Gastrocnemius medialis (tissue), 4 donors: ENCODE measurements around the gene AKNA. TPM values are rescaled to one million over a fixed set of nuclear protein-coding genes. Genes with fewer than 3 reads are reported as not detected.

Source experiments
- ATAC-seq, 2 donors: fragments of 150-250 bp; one replicate each; pipeline ENCODE4 v1.9.1; 2016
- DNase-seq, 2 donors: peaks; one replicate each; pipeline ENCODE4 v3.0.0-alpha.2; 2019
- H3K27ac ChIP-seq, 4 donors: fragments of 200-600 bp; sonication (generic); 1 replicate in 1 of 4; 2 replicates in 3 of 4; pipeline ENCODE4 v1.5.1; 2016 to 2018; ENCODE audit warnings: mild to moderate bottlenecking in 2 of 4, moderate library complexity in 1 of 4
- H3K27me3 ChIP-seq, 3 donors: fragments of 200-600 bp; sonication (generic) in 2 of 3; 1 replicate in 1 of 3; 2 replicates in 2 of 3; pipeline versions ENCODE4 v1.5.1 to v1.6.0; 2016 to 2019; ENCODE audit warnings: mild to moderate bottlenecking in 1 of 3, moderate library complexity in 1 of 3
- H3K36me3 ChIP-seq, 2 donors: fragments of 200-600 bp; sonication (generic) in 1 of 2; one replicate each; pipeline ENCODE4 v1.5.1; 2017 to 2018
- H3K4me1 ChIP-seq, 2 donors: fragments of 200-600 bp; sonication (generic) in 1 of 2; one replicate each; pipeline ENCODE4 v1.5.1; 2016 to 2017; ENCODE audit warnings: mild to moderate bottlenecking in 2 of 2
- H3K4me3 ChIP-seq, 4 donors: fragments of 200-600 bp; sonication (generic) in 3 of 4; 1 replicate in 1 of 4; 2 replicates in 3 of 4; pipeline ENCODE4 v1.5.1; 2016 to 2019; ENCODE audit warnings: mild to moderate bottlenecking in 2 of 4
- H3K9me3 ChIP-seq, 3 donors: fragments of 200-600 bp; sonication (generic) in 2 of 3; 1 replicate in 1 of 3; 2 replicates in 2 of 3; pipeline ENCODE4 v1.5.1; 2016 to 2019
- CTCF ChIP-seq, 5 experiments: fragments of 450-650 bp in 3 of 5; fragments of 200-600 bp in 2 of 5; sonication (generic) in 2 of 5; IDR thresholded peaks in 4 of 5; conservative IDR thresholded peaks in 1 of 5; 1 replicate in 4 of 5; 2 replicates in 1 of 5; pipeline ENCODE4 v1.5.1; 2016 to 2019; ENCODE audit warnings: antibody characterized with exemption in 5 of 5, mild to moderate bottlenecking in 3 of 5, moderate library complexity in 3 of 5
- POLR2A ChIP-seq, 2 donors: fragments of 450-650 bp; IDR thresholded peaks; one replicate each; pipeline ENCODE4 v1.6.1; 2017; ENCODE audit warnings: antibody characterized with exemption in 2 of 2, mild to moderate bottlenecking in 2 of 2, moderate library complexity in 2 of 2
- in situ Hi-C, 4 donors: fragments of 200-750 bp; cut with MboI; loops; one replicate each; pipeline versions ENCODE4 v1.15.0 to v1.8.0; 2017; ENCODE audit warnings: low sequenced_read_pairs in 4 of 4
- intact Hi-C: fragments of 100-400 bp; cut with DNase I; formaldehyde crosslinking; loops from one replicate; pipeline ENCODE4 v1.15.1; 2023; ENCODE audit warnings: low total_unique reads
- total RNA-seq, 4 donors: library from RNA; depleted of rRNA; stranded (reverse); fragments of >200 nt; gene quantifications; one replicate each; pipeline versions ENCODE4 v1.1.0 to v1.2.3, GENCODE V29; 2016

AKNA gene
- total RNA-seq, 4 donors from 2014 or later: 2.8 to 5.7 (median 3.8) TPM

GRCh38 chr9:114303977-114304376 is 83.8 kb downstream of the AKNA start:
- no peaks in the 10 kb centered on the region for H3K9me3 ChIP-seq
- no peaks in the 10 kb centered on the region for H3K36me3 ChIP-seq
- ATAC-seq (no peak), DNase-seq (no peak)
- H3K27me3 ChIP-seq: no peaks in the 10 kb centered on the region
- H3K4me3 ChIP-seq: no peak overlapping the region
- H3K4me1 ChIP-seq: no peaks in the 10 kb centered on the region
- intact Hi-C loops (no loop called here), in situ Hi-C loops (no loop called here)
- no peak overlapping the region for H3K27ac ChIP-seq
- no peak for TF ChIP-seq CTCF (IDR thresholded peaks at IDR 0.05 in 4 of 5, conservative IDR thresholded peaks at IDR 0.05 in 1 of 5)
- no peak for TF ChIP-seq POLR2A (IDR thresholded peaks at IDR 0.05)

- Histone ChIP-seq H3K4me3 (no peak overlapping the region), H3K36me3 (no peaks in the 10 kb centered on the region), H3K4me1 (no peaks in the 10 kb centered on the region), H3K9me3 (no peaks in the 10 kb centered on the region), H3K27ac (no peak overlapping the region), H3K27me3 (no peaks in the 10 kb centered on the region)
- DNase-seq (no peak), ATAC-seq (no peak)
- in situ Hi-C loops: no loop called here
- intact Hi-C loops: no loop called here
- no peak for TF ChIP-seq CTCF (IDR thresholded peaks at IDR 0.05 in 4 of 5, conservative IDR thresholded peaks at IDR 0.05 in 1 of 5)
- no peak for TF ChIP-seq POLR2A (IDR thresholded peaks at IDR 0.05)
Measured at GRCh38 chr9:114303571-114303970, 84.2 kb downstream of the AKNA start.

GRCh38 chr9:114302727-114303126 is 85.1 kb downstream of the AKNA start:
- H3K36me3 ChIP-seq: no peaks in the 10 kb centered on the region
- in situ Hi-C loops: no loop called here

GRCh38 chr9:114301798-114302565 is 85.8 kb downstream of the AKNA start:
- H3K36me3 ChIP-seq: no peaks in the 10 kb centered on the region
- no peak for DNase-seq
- intact Hi-C loops: no loop called here
- peaks cover 0 to under 1% (median 0%) of the 10 kb centered on the region in 3 donors for H3K9me3 ChIP-seq
- in situ Hi-C loops: no loop called here
- no peak for ATAC-seq
- no peak overlapping the region for H3K27ac ChIP-seq
- H3K27me3 ChIP-seq: no peaks in the 10 kb centered on the region
- H3K4me3 ChIP-seq: no peak overlapping the region
- TF ChIP-seq POLR2A (IDR thresholded peaks at IDR 0.05) (no peak), CTCF (IDR thresholded peaks at IDR 0.05 in 4 of 5, conservative IDR thresholded peaks at IDR 0.05 in 1 of 5) (no peak)
- no peaks in the 10 kb centered on the region for H3K4me1 ChIP-seq

More at GRCh38 chr9:114302727-114303126, 85.1 kb downstream of the AKNA start:
- Histone ChIP-seq H3K27me3 (no peaks in the 10 kb centered on the region), H3K27ac (no peak overlapping the region), H3K4me3 (no peak overlapping the region), H3K4me1 (no peaks in the 10 kb centered on the region), H3K9me3 (no peaks in the 10 kb centered on the region)
- no peak for DNase-seq
- intact Hi-C loops: no loop called here
- ATAC-seq: no peak
- no peak for TF ChIP-seq CTCF (IDR thresholded peaks at IDR 0.05 in 4 of 5, conservative IDR thresholded peaks at IDR 0.05 in 1 of 5)
- TF ChIP-seq POLR2A (IDR thresholded peaks at IDR 0.05): no peak
